ENCODE results near the gene PDE4B.

Gene PDE4B

DNA sequence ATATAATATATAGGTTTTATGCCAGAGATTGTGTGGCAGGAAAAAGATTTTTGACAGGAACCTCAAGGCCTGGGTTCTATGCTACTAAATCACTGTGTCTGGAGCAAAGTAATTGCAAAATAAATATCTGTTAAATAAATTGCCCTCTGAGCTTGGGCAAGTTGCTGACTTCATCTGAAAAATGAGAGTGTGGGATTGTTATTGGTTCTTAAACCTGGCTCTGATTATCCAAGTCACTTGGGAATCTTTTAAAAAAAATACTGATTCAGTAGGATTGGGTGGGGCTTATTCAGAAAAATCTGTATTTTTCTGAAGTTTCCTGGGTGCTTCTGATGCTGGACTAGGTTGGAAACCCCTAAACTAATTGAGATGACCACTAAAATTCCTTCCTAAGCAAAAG lies 567.1 kb downstream of the PDE4B start:
- DNase-seq (ENCODE audit: low read depth), result no peak
- no peak overlapping the region for H3K4me3 ChIP-seq (ENCODE audit: control insufficient read depth, low read depth, low read length)
- TF ChIP-seq, protein P1, sequence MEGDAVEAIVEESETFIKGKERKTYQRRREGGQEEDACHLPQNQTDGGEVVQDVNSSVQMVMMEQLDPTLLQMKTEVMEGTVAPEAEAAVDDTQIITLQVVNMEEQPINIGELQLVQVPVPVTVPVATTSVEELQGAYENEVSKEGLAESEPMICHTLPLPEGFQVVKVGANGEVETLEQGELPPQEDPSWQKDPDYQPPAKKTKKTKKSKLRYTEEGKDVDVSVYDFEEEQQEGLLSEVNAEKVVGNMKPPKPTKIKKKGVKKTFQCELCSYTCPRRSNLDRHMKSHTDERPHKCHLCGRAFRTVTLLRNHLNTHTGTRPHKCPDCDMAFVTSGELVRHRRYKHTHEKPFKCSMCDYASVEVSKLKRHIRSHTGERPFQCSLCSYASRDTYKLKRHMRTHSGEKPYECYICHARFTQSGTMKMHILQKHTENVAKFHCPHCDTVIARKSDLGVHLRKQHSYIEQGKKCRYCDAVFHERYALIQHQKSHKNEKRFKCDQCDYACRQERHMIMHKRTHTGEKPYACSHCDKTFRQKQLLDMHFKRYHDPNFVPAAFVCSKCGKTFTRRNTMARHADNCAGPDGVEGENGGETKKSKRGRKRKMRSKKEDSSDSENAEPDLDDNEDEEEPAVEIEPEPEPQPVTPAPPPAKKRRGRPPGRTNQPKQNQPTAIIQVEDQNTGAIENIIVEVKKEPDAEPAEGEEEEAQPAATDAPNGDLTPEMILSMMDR (IDR thresholded peaks at IDR 0.05; ENCODE audit: control insufficient read depth, insufficient read depth, low read depth, low read length, missing control alignments), result no peak

- TF ChIP-seq, protein P1 (IDR thresholded peaks at IDR 0.05; ENCODE audit: control insufficient read depth, insufficient read depth, low read depth, low read length, missing control alignments), result no peak
- no peak for DNase-seq (ENCODE audit: low read depth)
- no peak overlapping the region for H3K4me3 ChIP-seq (ENCODE audit: control insufficient read depth, low read depth, low read length)
These were observed 567.6 kb downstream of the PDE4B start for GRCh38 chr1:66360285-66360724.

DNA sequence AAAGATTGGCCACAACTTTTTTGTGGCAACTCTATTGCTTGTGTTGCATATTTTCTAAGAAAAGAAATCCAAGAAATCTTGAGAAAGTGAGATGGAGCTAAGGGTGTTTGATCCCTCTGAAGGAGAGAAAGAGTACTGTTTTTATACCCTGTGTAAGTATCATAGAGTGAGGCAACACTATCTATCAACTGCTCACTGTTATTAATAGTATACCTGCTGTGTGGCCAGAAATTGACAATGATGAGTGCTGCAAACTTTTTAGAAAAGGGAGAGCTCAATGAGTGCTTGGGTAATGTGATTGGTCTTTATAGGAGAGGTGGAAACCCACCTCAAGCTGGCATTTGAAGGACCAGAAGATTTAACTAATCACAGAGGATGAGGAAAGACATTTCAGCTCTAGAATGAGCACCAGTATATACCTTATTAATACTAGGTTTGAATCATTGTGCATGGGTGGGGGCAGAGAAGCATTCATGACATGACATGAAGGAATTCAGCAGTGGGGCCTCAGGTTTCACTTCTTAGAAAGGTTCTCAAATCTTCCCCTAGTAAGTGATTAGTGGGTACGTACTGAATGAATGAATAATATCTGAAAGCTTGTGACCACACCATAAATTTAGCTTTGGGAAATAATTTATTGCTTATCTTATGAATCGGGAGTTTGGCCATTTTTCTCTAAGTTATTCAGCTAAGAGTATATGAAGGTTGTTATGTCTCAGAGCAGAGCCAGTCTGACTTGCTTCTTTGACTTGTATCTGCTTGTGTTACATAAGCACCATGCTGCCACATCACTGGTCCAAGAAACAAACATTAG lies 572.1 kb downstream of the PDE4B start:
- no peak overlapping the region for H3K4me3 ChIP-seq (ENCODE audit: control insufficient read depth, low read depth, low read length)
- peak; percentile 64 for DNase-seq (ENCODE audit: low read depth)
- TF ChIP-seq, protein P1 (IDR thresholded peaks at IDR 0.05; ENCODE audit: control insufficient read depth, insufficient read depth, low read depth, low read length, missing control alignments), result no peak

- DNase-seq (ENCODE audit: low read depth), result no peak
- no peak overlapping the region for H3K4me3 ChIP-seq (ENCODE audit: control insufficient read depth, low read depth, low read length)
- TF ChIP-seq, protein P1 (IDR thresholded peaks at IDR 0.05; ENCODE audit: control insufficient read depth, insufficient read depth, low read depth, low read length, missing control alignments), result no peak
These were observed 572.9 kb downstream of the PDE4B start for GRCh38 chr1:66365635-66366034.

DNA sequence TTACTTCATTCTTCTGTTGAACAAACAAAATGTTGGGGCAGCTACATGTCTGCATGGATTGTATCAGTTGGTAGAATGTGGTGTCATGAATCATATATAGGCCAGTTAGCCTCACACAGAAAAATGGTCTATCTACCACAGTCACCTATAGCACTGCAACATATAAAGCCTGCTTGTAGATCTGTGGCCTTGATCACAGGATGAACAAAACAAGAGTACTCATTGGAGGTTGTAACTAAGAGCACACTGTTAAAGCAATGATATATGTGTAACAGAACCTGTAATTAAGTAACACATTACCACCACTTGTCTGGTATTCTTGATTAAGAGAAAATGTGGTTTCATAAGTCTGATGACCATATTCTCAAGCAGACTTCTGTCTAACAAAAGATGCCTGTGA lies 573.9 kb downstream of the PDE4B start:
- no peak for DNase-seq (ENCODE audit: low read depth)
- TF ChIP-seq, protein P1 (IDR thresholded peaks at IDR 0.05; ENCODE audit: control insufficient read depth, insufficient read depth, low read depth, low read length, missing control alignments), result no peak
- H3K4me3 ChIP-seq (ENCODE audit: control insufficient read depth, low read depth, low read length), result no peak overlapping the region

DNA sequence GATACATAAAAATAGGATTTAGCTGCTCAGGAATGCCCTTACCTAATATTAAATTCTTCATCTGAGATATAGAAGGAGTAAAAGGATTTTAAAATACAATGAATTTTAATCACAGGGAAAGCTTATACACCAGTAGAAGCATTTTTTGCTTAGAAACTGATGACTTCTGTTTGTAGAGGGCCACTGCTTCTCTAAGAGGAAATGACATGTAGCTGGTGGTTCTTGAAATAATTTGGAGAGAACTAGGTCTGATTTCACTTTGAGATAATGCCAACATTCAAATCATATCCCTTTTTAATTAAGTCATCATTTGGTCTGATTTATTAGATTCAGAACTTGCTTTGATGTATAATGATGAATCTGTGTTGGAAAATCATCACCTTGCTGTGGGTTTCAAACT lies 574.7 kb downstream of the PDE4B start:
- H3K4me3 ChIP-seq (ENCODE audit: control insufficient read depth, low read depth, low read length), result no peak overlapping the region
- no peak for DNase-seq (ENCODE audit: low read depth)
- TF ChIP-seq, protein P1 (IDR thresholded peaks at IDR 0.05; ENCODE audit: control insufficient read depth, insufficient read depth, low read depth, low read length, missing control alignments), result no peak

Data from AG09309 (cell line).